Large intestine (tissue), 3 donors: ENCODE data around the gene EMX2. TPM values are rescaled to one million over a fixed set of nuclear protein-coding genes. Genes with fewer than 3 reads are reported as not detected.

Experiments
- DNase-seq, 2 donors: peaks; one replicate each; pipeline versions ENCODE4 v3.0.0 to v3.0.0-alpha.2; 2013
- H3K27ac ChIP-seq: one replicate; pipeline ENCODE4 v1.5.1; 2013; ENCODE audit warnings: low read length
- H3K27me3 ChIP-seq: 2 replicates; pipeline ENCODE4 v1.6.1; 2013; ENCODE audit warnings: low read length; ENCODE audit not compliant: control insufficient read depth, insufficient read depth
- H3K36me3 ChIP-seq: 2 replicates; pipeline ENCODE4 v1.6.1; 2013; ENCODE audit warnings: low read length; ENCODE audit not compliant: control insufficient read depth, insufficient read depth
- H3K4me1 ChIP-seq: one replicate; pipeline ENCODE4 v1.6.1; 2013; ENCODE audit warnings: low read length; ENCODE audit not compliant: control insufficient read depth, insufficient read depth
- H3K4me3 ChIP-seq: one replicate; pipeline ENCODE4 v1.5.1; 2013; ENCODE audit warnings: low read length
- H3K9me3 ChIP-seq: one replicate; pipeline ENCODE4 v1.6.1; 2013; ENCODE audit warnings: mild to moderate bottlenecking, low read depth, low read length, moderate library complexity; ENCODE audit not compliant: control insufficient read depth
- WGBS: methylation state at CpG from one replicate; pipeline ENCODE4 v1.1.5; 2013; ENCODE audit warnings: low lambda C conversion rate; ENCODE audit not compliant: insufficient coverage; 5-methylcytosine and 5-hydroxymethylcytosine counted together
- polyA plus RNA-seq: library from polyadenylated mRNA; unstranded; fragments of 120-200 nt; gene quantifications from one replicate; pipeline ENCODE4 v1.2.1, GENCODE V29; 2013

EMX2 gene
- polyA plus RNA-seq, 1 donor: not detected

DNA sequence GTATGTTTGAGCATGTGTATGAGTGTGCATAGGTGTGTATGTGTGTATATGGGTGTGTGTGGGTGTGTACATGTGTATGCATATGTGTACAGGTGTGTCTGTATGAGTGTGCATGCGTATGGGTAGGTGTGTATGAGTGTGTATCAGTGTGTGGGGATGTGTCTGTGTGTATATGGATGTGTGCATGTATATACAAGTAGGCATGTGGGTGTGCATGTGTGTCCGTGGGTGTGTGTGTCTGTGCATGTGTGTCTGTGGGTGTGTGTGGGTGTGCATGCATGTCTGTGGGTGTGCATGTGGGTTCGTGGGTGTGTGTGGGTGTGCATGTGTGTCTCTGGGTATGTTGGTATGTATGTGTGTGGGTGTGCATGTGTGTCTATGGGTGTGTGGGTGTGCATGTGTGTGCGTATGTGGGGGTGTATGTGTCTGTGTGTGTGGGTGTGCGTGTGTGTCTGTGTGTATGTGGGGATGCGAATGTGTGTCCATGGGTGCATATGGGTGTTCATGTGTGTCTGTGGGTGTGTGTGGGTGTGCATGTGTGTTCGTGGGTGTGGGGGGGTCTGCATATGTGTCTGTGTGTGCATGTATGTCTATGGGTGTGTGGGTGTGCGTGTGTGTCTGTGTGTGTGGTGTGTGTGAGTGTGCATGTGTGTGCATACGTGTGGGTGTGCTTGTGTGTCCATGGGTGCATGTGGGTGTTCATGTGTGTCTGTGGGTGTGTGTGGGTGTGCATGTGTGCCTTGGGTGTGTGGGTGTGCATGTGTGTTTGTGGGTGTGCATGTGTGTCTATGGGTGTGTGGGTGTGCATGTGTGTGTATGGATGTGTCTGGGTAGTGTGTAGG, 20.6 kb downstream of the EMX2 start:
- H3K27me3 ChIP-seq: peaks cover 53% of the 10 kb centered on the region
- WGBS: 100% methylated on average over 1 of the region's 9 CpGs

DNA sequence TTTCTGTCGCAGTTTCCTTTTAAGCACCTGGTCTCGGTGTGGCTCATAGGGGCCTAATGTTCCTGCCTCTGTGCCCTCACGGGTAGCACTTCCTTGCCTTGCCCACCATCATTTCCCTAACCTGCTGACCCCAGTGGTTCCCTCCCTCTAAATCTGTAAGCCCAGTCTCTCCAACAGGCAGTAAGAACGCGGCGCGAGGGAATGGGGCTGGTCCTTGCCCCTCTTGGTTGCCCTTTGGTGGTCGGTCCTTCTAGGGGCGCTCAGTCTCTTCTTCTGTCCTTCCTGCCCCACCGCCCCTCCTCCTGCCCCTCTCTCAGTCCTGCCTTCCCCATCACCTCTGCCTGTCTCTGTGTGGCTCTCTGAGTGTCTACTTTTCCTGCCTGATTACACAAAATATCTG, 21.2 kb downstream of the EMX2 start:
- H3K36me3 ChIP-seq: no peaks in the 10 kb centered on the region
- H3K4me3 ChIP-seq: no peak overlapping the region
- no CpG with 5 or more reads among the region's 10 CpGs for WGBS
- H3K27me3 ChIP-seq: peaks cover 56% of the 10 kb centered on the region
- H3K4me1 ChIP-seq: no peaks in the 10 kb centered on the region
- H3K9me3 ChIP-seq: no peaks in the 10 kb centered on the region
- no peak for DNase-seq
- H3K27ac ChIP-seq: no peak overlapping the region

More for the DNA sequence above, 20.6 kb downstream of the EMX2 start:
- H3K27ac ChIP-seq: no peak overlapping the region
- H3K9me3 ChIP-seq: no peaks in the 10 kb centered on the region
- no peaks in the 10 kb centered on the region for H3K4me1 ChIP-seq
- no peaks in the 10 kb centered on the region for H3K36me3 ChIP-seq
- DNase-seq: no peak
- H3K4me3 ChIP-seq: no peak overlapping the region

DNA sequence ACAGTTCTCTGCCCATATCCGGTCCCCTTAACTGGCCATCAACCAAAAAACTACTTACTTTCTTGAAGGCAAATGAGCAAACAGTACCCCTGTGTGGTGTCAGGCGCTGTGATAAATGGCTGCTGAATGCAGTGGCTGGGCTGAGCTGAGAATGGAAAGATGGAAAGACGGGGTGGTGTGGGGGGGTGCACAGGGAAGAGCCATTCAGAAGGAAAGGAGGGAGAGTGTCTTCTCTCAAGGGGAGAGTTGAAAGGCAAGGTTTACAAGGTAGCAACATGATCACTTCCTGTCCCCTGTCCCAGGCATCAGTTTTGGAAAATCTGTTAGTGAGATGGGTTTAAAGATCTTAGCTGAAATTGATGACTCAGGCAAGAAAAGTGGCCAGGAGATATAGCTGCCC, 22.5 kb downstream of the EMX2 start:
- no peaks in the 10 kb centered on the region for H3K4me1 ChIP-seq
- H3K36me3 ChIP-seq: no peaks in the 10 kb centered on the region
- no peaks in the 10 kb centered on the region for H3K9me3 ChIP-seq
- H3K4me3 ChIP-seq: no peak overlapping the region
- DNase-seq: no peak
- no peak overlapping the region for H3K27ac ChIP-seq
- 67% methylated on average over 1 of the region's 3 CpGs for WGBS
- peaks cover 60% of the 10 kb centered on the region for H3K27me3 ChIP-seq

DNA sequence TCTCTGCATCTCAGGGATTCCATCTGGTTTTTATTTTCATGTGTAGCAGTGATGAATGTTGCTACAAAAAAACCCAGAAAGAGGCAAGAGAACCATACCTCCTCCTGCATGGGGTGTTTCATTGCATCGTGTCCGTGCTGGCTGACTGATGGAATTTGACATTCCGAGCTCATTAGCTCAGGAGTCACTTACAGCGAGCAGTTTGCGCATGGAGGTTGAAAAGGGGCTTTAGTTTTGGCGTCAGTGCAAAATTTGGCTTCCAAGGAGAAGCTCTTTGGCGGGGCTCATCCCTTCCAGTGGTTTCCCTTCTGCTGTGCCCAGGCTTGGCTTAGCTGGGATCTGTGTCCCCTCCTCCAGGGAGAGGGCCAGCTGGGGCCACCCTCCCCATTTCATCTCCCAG, 25.8 kb downstream of the EMX2 start:
- 100% methylated on average over 1 of the region's 7 CpGs for WGBS
- Histone ChIP-seq H3K4me1 (no peaks in the 10 kb centered on the region), H3K27ac (no peak overlapping the region), H3K27me3 (peaks cover 75% of the 10 kb centered on the region), H3K36me3 (no peaks in the 10 kb centered on the region), H3K4me3 (no peak overlapping the region), H3K9me3 (no peaks in the 10 kb centered on the region)
- no peak for DNase-seq

DNA sequence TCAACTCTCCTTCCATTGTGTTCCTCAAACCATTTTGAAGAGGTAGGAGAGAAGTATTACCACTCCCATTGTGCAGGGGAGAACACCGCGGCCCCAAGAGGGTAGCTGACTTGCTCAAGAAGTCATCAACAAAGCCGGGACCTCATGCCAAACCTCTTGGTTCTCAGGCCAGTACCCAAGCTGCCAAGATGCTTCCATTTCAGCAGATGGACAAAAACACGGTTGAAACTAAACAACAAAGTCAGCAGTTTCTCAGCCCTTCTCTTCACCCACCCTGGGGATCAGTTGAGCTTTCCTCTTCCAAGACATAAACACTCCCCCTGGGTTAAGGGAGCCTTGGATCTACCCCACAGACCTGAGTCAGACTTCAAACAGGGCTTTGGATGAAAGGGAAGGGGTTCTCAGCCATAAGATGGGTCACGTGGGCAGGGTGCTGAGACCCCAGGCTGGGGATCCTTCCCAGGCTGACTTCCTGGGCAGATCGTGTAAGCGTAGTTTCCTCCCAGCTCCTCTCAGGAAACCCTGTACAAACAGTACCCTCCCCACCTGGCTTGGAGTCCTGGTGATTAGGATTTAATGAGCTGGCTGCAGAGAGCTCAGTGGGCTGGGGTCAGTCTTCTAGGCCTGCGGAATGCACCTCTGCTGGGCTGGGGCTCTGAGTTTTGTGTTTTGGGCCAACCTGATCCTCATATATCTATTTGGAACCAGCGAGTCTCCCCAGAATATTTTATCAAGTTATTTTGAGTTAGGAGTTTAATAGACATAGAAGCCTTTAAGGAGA, 27.3 kb downstream of the EMX2 start:
- no CpG with 5 or more reads among the region's 9 CpGs for WGBS
- H3K36me3 ChIP-seq: no peaks in the 10 kb centered on the region
- H3K4me3 ChIP-seq: no peak overlapping the region
- peaks cover 75% of the 10 kb centered on the region for H3K27me3 ChIP-seq
- H3K9me3 ChIP-seq: no peaks in the 10 kb centered on the region
- H3K4me1 ChIP-seq: no peaks in the 10 kb centered on the region
- H3K27ac ChIP-seq: no peak overlapping the region
- DNase-seq: no peak

DNA sequence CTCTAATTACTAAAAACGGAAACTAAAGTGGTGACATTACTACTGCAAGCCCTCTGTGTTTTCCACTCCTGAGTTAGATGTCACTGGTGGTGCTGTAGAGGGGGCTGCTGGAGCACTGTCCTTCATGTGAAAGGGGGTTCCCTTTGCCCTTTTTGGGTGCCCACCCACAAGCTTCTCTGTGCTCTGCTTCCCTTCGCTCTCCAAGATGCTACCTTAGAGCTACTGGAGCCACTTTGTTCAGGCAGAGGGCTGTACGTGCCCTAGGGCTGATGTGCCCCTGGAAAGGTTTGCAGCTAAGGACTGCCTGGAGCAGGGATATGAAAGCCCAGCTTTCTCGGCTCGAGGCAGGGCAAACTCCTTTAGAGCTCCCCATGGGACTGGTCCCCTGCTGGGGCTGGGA, 28.3 kb downstream of the EMX2 start:
- H3K36me3 ChIP-seq: no peaks in the 10 kb centered on the region
- no peak for DNase-seq
- WGBS: no CpG with 5 or more reads among the region's 5 CpGs
- no peaks in the 10 kb centered on the region for H3K9me3 ChIP-seq
- H3K4me3 ChIP-seq: no peak overlapping the region
- H3K4me1 ChIP-seq: no peaks in the 10 kb centered on the region
- no peak overlapping the region for H3K27ac ChIP-seq
- H3K27me3 ChIP-seq: peaks cover 69% of the 10 kb centered on the region

DNA sequence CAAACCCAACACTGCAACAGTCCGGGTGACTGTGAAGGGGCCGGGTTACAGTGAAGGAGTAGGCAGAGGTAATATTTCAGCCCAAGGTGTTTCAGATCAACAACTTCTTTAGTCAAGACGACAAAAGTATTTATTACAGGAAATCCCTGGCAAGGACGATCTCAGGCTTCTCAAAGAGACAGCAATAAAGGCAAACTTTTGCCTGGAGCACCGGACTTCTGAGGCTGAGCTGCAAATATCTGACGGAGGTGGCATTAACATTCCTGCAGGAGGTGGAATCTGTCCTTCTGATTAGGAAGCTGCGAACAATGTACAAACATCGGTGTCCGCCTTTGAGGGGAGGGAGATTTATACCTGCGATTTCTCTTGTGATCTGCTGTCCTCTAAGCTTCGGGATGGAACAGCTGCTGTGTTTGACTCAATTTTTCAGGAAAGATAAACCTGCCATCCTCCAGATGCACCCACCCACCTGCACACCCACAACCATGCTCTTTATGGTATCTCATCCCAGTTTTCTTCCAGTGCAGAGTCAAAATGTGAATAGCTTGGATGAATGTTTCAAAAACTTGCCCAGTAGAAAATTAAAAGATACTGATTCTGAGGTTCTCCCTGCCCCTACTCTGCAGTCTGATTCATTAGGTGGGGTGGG, 32.1 kb downstream of the EMX2 start:
- no CpG with 5 or more reads among the region's 11 CpGs for WGBS
- Histone ChIP-seq H3K4me3 (no peak overlapping the region), H3K9me3 (no peaks in the 10 kb centered on the region), H3K36me3 (no peaks in the 10 kb centered on the region), H3K27me3 (peaks cover 58% of the 10 kb centered on the region), H3K27ac (no peak overlapping the region), H3K4me1 (no peaks in the 10 kb centered on the region)
- no peak for DNase-seq

DNA sequence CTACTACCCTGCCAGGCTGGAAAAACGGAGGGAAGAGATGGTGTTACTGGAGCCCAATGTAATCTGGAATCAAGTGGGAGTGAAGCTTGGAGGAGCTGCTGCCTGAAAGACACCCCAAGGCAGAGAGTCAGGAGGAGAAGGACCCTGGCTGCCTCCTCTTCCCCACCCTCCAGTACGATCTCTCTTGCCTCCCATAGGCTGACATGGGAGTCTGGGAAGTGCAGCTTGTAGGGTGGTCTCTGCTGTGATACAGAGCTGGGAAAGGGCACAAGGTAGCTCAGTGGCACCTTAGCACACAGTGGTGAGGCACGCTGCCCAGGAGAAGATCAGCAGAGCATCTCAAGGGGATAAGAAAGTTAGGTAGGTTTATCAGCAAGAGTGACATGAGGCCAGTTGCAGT, 35.9 kb downstream of the EMX2 start:
- Histone ChIP-seq H3K36me3 (no peaks in the 10 kb centered on the region), H3K4me3 (no peak overlapping the region), H3K27me3 (peaks cover 24% of the 10 kb centered on the region), H3K4me1 (no peaks in the 10 kb centered on the region), H3K27ac (no peak overlapping the region), H3K9me3 (no peaks in the 10 kb centered on the region)
- DNase-seq: no peak
- WGBS: no CpG with 5 or more reads among the region's 3 CpGs

DNA sequence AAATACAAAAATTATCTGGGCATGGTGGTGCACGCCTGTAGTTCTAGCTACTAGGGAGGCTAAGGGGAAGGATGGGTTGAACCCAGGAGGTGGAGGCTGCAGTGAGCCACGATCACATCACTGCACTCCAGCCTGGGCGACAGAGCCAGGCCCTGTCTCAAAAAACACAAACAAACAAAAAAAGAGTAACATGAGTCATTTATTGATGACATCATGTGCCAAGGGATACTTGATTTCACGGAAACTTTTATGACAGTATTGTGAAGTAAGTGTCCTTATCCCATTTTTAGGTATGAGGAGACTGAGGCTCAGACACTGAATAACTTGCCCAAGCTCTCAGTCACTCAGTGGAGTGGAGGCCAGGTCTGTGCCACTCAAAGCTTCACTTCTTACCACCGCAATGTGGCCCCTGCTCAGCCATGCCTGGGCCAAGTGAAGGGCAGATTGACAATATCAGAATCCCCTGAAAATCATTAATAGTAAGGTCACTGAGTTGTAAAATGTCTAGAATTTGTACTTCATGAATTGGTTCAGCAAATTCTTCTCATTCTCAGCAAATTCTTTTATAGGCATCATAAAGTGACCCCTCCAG, 36.5 kb downstream of the EMX2 start:
- Histone ChIP-seq H3K27me3 (peaks cover 24% of the 10 kb centered on the region), H3K9me3 (no peaks in the 10 kb centered on the region), H3K36me3 (no peaks in the 10 kb centered on the region), H3K4me1 (no peaks in the 10 kb centered on the region), H3K27ac (no peak overlapping the region), H3K4me3 (no peak overlapping the region)
- no CpG with 5 or more reads among the region's 5 CpGs for WGBS
- no peak for DNase-seq

DNA sequence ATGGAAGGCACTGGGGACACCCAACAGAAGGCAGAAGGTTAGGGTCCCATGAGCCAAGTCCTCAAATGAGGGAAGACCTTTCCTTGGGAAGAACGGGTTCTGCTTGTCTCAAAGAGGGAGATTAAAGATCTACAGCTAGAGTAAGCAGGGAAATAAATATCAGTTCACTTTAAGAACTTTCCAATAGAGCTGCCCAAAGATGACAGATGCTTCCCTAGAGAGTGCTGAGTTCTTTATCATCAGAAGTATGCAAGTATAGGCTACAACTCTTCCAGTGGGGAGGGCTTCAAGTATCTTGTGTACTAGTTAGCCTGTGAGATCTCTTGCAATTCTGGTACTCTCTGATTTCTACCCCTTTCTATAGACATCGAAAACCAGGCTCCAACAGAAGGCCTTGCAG, 39.4 kb downstream of the EMX2 start:
- no CpG with 5 or more reads among the region's 2 CpGs for WGBS
- Histone ChIP-seq H3K9me3 (no peaks in the 10 kb centered on the region), H3K36me3 (no peaks in the 10 kb centered on the region), H3K27me3 (peaks cover 12% of the 10 kb centered on the region), H3K4me3 (no peak overlapping the region), H3K4me1 (no peaks in the 10 kb centered on the region), H3K27ac (no peak overlapping the region)
- DNase-seq: no peak
